ENCODE measurements around the gene VAV2.
"Not testable (repeated sequence)": the region's sequence is repeated elsewhere in the genome, so short reads cannot be mapped to it uniquely, and the experiment has no call there.

The VAV2 gene

GRCh38 chr9:133959171-133959570 is 33.0 kb downstream of the VAV2 start:
- DNase-seq (ENCODE audit: low spot score): no peak
- H3K27ac ChIP-seq: peak overlapping the region; percentile 78
- ChIA-PET POLR2A (ENCODE audit: low non-redundant PET) (interaction anchor here (0.6 kb wide), 1 partner anchor 165 kb away, joined by 3 read pairs; no protein-coding TSS in a partner anchor), CTCF (interaction anchor here (0.6 to 0.9 kb wide), 2 partner anchors 35 to 46 kb away, joined by 3 to 4 read pairs; no protein-coding TSS in a partner anchor)
- no peak for TF ChIP-seq CTCF (conservative IDR thresholded peaks at IDR 0.05; ENCODE audit: low read depth)

DNA sequence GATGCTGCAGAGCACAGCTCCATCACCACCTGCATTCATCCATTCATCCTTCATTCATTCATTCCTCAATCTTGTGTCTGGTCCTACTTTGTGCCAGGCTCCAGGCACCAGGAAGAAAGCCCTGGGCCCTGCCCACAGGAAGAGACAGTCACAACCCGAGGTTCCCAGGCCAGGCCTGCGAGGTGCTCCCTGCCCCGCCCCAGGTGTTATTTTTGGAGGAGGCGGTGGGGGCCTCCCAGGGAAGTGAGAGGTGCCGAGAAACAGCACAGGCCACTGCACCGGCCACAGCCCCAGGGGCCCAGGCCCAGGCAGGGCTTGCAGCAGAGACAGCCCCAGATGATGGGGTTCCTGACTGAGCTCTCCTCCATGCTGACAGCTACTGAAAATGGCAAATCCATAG is 33.4 kb downstream of the VAV2 start:
- peak overlapping the region; percentile 78 for H3K27ac ChIP-seq
- TF ChIP-seq CTCF (conservative IDR thresholded peaks at IDR 0.05; ENCODE audit: low read depth): no peak
- ChIA-PET POLR2A (ENCODE audit: low non-redundant PET) (interaction anchor here (0.6 kb wide), 1 partner anchor 164 kb away, joined by 3 read pairs; no protein-coding TSS in a partner anchor), CTCF (interaction anchor here (0.9 kb wide), 1 partner anchor 35 kb away, joined by 4 read pairs; no protein-coding TSS in a partner anchor)
- peak; percentile 44 for DNase-seq (ENCODE audit: low spot score)

GRCh38 chr9:133957772-133958171 is 34.4 kb downstream of the VAV2 start:
- DNase-seq (ENCODE audit: low spot score); POLR2A ChIA-PET (ENCODE audit: low non-redundant PET): not testable (repeated sequence)
- H3K27ac ChIP-seq: peak overlapping the region; percentile 71
- CTCF ChIA-PET: interaction anchor here (0.5 to 1.0 kb wide), 2 partner anchors 15 to 175 kb away, joined by 3 to 6 read pairs; no protein-coding TSS in a partner anchor

GRCh38 chr9:133957328-133957727 is 34.8 kb downstream of the VAV2 start:
- ChIA-PET CTCF (interaction anchor here (0.5 to 1.0 kb wide), 2 partner anchors 15 to 175 kb away, joined by 3 to 6 read pairs; no protein-coding TSS in a partner anchor), POLR2A (ENCODE audit: low non-redundant PET) (no interaction called here)
- TF ChIP-seq CTCF (conservative IDR thresholded peaks at IDR 0.05; ENCODE audit: low read depth): no peak
- DNase-seq (ENCODE audit: low spot score): no peak
- H3K27ac ChIP-seq: peak overlapping the region; percentile 71

DNA sequence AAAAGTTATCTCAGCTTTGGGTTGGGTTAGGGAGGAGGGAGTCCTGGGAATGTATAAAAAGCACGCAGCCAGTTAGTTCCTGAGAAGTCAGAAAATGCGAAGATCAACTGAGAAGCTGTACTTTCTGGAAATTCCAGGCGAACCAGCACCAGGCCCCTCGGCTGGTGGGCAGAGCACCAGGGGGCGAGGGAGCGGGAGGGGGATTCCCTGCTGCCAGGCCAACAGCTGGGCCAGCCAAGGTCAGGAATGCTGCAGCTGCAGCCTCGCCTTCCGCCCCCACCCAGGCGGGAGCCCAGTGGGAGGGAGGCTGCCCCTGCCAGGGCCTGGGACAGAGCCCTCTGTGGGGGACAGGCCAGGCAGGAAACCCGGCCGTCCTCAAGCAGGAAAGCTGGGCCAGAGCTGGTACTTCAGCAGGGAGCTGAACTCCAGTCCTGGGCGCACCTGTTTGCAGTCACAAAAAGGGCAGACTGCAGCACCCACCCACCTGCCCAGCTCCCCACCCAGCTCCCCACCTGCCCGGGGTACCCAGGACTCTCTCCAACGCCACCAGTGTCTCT is 35.5 kb downstream of the VAV2 start:
- TF ChIP-seq CTCF (conservative IDR thresholded peaks at IDR 0.05; ENCODE audit: low read depth): no peak
- DNase-seq (ENCODE audit: low spot score): no peak
- peak overlapping the region; percentile 71 for H3K27ac ChIP-seq
- POLR2A ChIA-PET (ENCODE audit: low non-redundant PET): no interaction called here
- CTCF ChIA-PET: interaction anchor here (0.6 kb wide), 1 partner anchor 68 kb away, joined by 6 read pairs; no protein-coding TSS in a partner anchor

GRCh38 chr9:133955821-133956411 is 36.2 kb downstream of the VAV2 start:
- ChIA-PET POLR2A (ENCODE audit: low non-redundant PET) (no interaction called here), CTCF (interaction anchor here (0.6 kb wide), 1 partner anchor 68 kb away, joined by 6 read pairs; no protein-coding TSS in a partner anchor)
- no peak for DNase-seq (ENCODE audit: low spot score)
- H3K27ac ChIP-seq: peak overlapping the region; percentile 71
- no peak for TF ChIP-seq CTCF (conservative IDR thresholded peaks at IDR 0.05; ENCODE audit: low read depth)

Data from RWPE1 (cell line).